ENCODE results near the gene LAD1.

DNA sequence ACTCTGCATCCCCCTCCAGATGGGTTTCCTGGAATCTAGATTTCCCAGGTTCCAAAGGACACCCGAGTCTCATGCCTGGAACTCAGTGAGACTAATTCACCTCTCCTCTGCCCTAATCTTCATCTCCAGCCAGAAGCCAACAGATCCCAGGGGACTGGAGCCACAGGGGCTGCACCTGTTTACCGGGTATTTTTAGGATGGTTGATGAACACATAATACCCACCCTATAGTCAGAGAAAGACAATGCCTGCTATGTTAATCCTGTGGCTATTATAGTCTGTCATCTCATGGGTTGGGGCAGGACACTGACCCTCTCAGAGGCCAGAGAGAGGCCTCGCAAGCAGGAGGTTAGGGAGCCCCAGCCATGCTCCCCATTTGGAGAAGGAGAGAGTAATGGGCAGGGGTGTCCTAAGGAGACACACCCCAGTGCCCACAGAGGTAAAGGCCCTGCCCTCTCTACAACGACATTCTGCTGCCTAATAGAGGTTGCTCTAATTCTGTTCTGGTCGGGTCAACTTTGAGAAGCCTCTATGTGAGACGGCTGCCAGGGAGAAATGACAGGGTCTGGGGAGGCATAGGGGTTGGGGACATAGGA, 23.4 kb upstream of the LAD1 start:
- TF ChIP-seq, protein P1, sequence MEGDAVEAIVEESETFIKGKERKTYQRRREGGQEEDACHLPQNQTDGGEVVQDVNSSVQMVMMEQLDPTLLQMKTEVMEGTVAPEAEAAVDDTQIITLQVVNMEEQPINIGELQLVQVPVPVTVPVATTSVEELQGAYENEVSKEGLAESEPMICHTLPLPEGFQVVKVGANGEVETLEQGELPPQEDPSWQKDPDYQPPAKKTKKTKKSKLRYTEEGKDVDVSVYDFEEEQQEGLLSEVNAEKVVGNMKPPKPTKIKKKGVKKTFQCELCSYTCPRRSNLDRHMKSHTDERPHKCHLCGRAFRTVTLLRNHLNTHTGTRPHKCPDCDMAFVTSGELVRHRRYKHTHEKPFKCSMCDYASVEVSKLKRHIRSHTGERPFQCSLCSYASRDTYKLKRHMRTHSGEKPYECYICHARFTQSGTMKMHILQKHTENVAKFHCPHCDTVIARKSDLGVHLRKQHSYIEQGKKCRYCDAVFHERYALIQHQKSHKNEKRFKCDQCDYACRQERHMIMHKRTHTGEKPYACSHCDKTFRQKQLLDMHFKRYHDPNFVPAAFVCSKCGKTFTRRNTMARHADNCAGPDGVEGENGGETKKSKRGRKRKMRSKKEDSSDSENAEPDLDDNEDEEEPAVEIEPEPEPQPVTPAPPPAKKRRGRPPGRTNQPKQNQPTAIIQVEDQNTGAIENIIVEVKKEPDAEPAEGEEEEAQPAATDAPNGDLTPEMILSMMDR (IDR thresholded peaks at IDR 0.05), result no peak
- TF ChIP-seq, protein P2, sequence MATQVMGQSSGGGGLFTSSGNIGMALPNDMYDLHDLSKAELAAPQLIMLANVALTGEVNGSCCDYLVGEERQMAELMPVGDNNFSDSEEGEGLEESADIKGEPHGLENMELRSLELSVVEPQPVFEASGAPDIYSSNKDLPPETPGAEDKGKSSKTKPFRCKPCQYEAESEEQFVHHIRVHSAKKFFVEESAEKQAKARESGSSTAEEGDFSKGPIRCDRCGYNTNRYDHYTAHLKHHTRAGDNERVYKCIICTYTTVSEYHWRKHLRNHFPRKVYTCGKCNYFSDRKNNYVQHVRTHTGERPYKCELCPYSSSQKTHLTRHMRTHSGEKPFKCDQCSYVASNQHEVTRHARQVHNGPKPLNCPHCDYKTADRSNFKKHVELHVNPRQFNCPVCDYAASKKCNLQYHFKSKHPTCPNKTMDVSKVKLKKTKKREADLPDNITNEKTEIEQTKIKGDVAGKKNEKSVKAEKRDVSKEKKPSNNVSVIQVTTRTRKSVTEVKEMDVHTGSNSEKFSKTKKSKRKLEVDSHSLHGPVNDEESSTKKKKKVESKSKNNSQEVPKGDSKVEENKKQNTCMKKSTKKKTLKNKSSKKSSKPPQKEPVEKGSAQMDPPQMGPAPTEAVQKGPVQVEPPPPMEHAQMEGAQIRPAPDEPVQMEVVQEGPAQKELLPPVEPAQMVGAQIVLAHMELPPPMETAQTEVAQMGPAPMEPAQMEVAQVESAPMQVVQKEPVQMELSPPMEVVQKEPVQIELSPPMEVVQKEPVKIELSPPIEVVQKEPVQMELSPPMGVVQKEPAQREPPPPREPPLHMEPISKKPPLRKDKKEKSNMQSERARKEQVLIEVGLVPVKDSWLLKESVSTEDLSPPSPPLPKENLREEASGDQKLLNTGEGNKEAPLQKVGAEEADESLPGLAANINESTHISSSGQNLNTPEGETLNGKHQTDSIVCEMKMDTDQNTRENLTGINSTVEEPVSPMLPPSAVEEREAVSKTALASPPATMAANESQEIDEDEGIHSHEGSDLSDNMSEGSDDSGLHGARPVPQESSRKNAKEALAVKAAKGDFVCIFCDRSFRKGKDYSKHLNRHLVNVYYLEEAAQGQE (IDR thresholded peaks at IDR 0.05; ENCODE audit: insufficient read depth in 1 of 2, low read depth in 2 of 2, low read length in 1 of 2), result no peak
